Measurements from ENCODE around the gene PAIP2. TPM values are rescaled to one million over a fixed set of nuclear protein-coding genes. Genes with fewer than 3 reads are reported as not detected.
"Not testable (repeated sequence)": the region's sequence is repeated elsewhere in the genome, so short reads cannot be mapped to it uniquely, and the experiment has no call there.

The PAIP2 gene
- total RNA-seq, 1 donor from 2014 or later = 86.6 TPM

- H3K4me3 ChIP-seq (ENCODE audit: low read length in 3 of 3) = no peak overlapping the region
- H3K27ac ChIP-seq (ENCODE audit: low read depth, low read length) = no peak overlapping the region
- no peaks in the 10 kb centered on the region for H3K36me3 ChIP-seq (ENCODE audit: control insufficient read depth in 3 of 3, insufficient read depth in 3 of 3, low read length in 3 of 3)
- no peaks in the 10 kb centered on the region for H3K27me3 ChIP-seq (ENCODE audit: control insufficient read depth in 3 of 3, insufficient read depth in 3 of 3, low read length in 3 of 3)
- peaks cover 26 to 38% (median 38%) of the 10 kb centered on the region in 3 donors for H3K4me1 ChIP-seq (ENCODE audit: control insufficient read depth in 3 of 3, insufficient read depth in 3 of 3, low read length in 3 of 3)
- no peaks in the 10 kb centered on the region for H3K9me3 ChIP-seq (ENCODE audit: control insufficient read depth in 3 of 3, low read length in 3 of 3)
- no peak overlapping the region for H3K9ac ChIP-seq (ENCODE audit: low read depth in 1 of 3, low read length in 3 of 3)
Observed at GRCh38 chr5:139406963-139407362, 65.3 kb downstream of the PAIP2 start.

GRCh38 chr5:139407517-139407916 lies 65.9 kb downstream of the PAIP2 start:
- Histone ChIP-seq H3K27me3 (ENCODE audit: control insufficient read depth in 3 of 3, insufficient read depth in 3 of 3, low read length in 3 of 3) (no peaks in the 10 kb centered on the region), H3K4me1 (ENCODE audit: control insufficient read depth in 3 of 3, insufficient read depth in 3 of 3, low read length in 3 of 3) (peaks cover 26 to 38% (median 37%) of the 10 kb centered on the region in 3 donors), H3K36me3 (ENCODE audit: control insufficient read depth in 3 of 3, insufficient read depth in 3 of 3, low read length in 3 of 3) (no peaks in the 10 kb centered on the region), H3K27ac (ENCODE audit: low read depth, low read length) (no peak overlapping the region), H3K9ac (ENCODE audit: low read depth in 1 of 3, low read length in 3 of 3) (no peak overlapping the region), H3K9me3 (ENCODE audit: control insufficient read depth in 3 of 3, low read length in 3 of 3) (no peaks in the 10 kb centered on the region), H3K4me3 (ENCODE audit: low read length in 3 of 3) (no peak overlapping the region)

DNA sequence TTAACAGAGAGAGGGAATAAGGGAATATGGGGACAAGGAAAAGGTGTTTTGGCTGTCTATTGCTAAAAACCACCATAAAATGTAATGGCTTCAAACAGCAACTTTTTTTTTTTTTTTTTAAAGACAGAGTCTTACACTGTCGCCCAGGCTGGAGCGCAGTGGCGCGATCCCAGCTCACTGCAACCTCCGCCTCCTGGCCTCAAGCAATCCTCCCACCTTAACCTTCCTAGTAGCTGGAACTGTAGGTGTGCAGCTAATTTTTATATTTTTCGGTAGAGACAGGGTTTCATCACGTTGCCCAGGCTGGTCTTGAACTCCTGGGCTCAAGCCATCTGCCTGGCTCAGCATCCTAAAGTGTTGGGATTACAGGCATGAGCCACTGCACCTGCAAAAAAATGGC lies 66.5 kb downstream of the PAIP2 start:
- Histone ChIP-seq H3K27me3 (ENCODE audit: control insufficient read depth in 3 of 3, insufficient read depth in 3 of 3, low read length in 3 of 3) (no peaks in the 10 kb centered on the region), H3K9me3 (ENCODE audit: control insufficient read depth in 3 of 3, low read length in 3 of 3) (no peaks in the 10 kb centered on the region), H3K9ac (ENCODE audit: low read depth in 1 of 3, low read length in 3 of 3) (no peak overlapping the region), H3K36me3 (ENCODE audit: control insufficient read depth in 3 of 3, insufficient read depth in 3 of 3, low read length in 3 of 3) (peaks cover 0 to 1% (median 0%) of the 10 kb centered on the region in 3 donors), H3K4me3 (ENCODE audit: low read length in 3 of 3) (no peak overlapping the region), H3K4me1 (ENCODE audit: control insufficient read depth in 3 of 3, insufficient read depth in 3 of 3, low read length in 3 of 3) (peaks cover 22 to 33% (median 30%) of the 10 kb centered on the region in 3 donors), H3K27ac (ENCODE audit: low read depth, low read length) (no peak overlapping the region)

GRCh38 chr5:139409116-139409515 lies 67.5 kb downstream of the PAIP2 start:
- not testable (repeated sequence) for H3K9ac ChIP-seq (ENCODE audit: low read depth in 1 of 3, low read length in 3 of 3); H3K9me3 ChIP-seq (ENCODE audit: control insufficient read depth in 3 of 3, low read length in 3 of 3); H3K27me3 ChIP-seq (ENCODE audit: control insufficient read depth in 3 of 3, insufficient read depth in 3 of 3, low read length in 3 of 3); H3K4me3 ChIP-seq (ENCODE audit: low read length in 3 of 3); H3K27ac ChIP-seq (ENCODE audit: low read depth, low read length); H3K36me3 ChIP-seq (ENCODE audit: control insufficient read depth in 3 of 3, insufficient read depth in 3 of 3, low read length in 3 of 3)
- peaks cover 17 to 34% (median 29%) of the 10 kb centered on the region in 3 donors for H3K4me1 ChIP-seq (ENCODE audit: control insufficient read depth in 3 of 3, insufficient read depth in 3 of 3, low read length in 3 of 3)

DNA sequence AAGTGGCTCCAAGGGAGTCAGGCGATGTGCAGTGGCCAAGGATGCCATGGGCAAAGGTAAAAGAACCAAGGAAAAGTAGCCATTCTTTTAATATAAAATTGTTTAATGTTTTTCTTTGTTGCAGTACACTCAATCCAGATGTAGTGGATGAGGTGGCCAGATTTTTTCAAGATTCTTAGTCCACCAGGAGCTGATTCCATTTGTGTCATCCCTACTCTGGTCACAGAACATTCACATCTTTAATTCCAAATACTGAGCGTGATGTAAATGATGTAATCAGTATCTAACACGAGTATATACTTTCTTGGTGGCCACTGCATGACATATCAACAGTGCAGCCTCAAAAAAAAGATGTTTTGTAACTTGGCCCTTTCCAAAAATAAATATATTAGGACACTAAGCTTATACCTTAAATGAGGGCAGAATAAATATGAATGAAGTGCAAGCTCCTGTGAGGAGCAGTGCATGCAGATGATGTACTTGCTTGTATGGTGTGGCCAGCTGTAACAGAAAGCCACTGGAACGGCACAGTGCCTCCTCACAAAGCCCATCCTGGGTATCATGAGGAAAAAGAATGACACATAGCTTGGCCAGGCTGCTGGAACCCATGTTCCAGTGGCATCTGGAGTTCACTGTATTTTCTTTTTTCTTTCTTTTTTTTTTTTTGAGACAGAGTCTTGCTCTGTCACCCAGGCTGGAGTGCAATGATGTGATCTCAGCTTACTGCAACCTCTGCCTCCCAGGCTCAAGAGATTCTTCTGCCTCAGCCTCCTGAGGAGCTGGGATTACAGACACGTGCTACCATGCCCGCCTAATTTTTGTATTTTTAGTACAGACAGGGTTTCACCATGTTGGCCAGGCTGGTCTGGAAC lies 68.7 kb downstream of the PAIP2 start:
- peak overlapping the region in 1 of 3 donors; percentile 51 for H3K9ac ChIP-seq (ENCODE audit: low read depth in 1 of 3, low read length in 3 of 3)
- H3K27ac ChIP-seq (ENCODE audit: low read depth, low read length) = peak overlapping the region; percentile 17
- H3K9me3 ChIP-seq (ENCODE audit: control insufficient read depth in 3 of 3, low read length in 3 of 3) = no peaks in the 10 kb centered on the region
- no peak overlapping the region for H3K4me3 ChIP-seq (ENCODE audit: low read length in 3 of 3)
- peaks cover 0 to 3% (median 0%) of the 10 kb centered on the region in 3 donors for H3K36me3 ChIP-seq (ENCODE audit: control insufficient read depth in 3 of 3, insufficient read depth in 3 of 3, low read length in 3 of 3)
- peaks cover 26 to 41% (median 36%) of the 10 kb centered on the region in 3 donors for H3K4me1 ChIP-seq (ENCODE audit: control insufficient read depth in 3 of 3, insufficient read depth in 3 of 3, low read length in 3 of 3)
- H3K27me3 ChIP-seq (ENCODE audit: control insufficient read depth in 3 of 3, insufficient read depth in 3 of 3, low read length in 3 of 3) = no peaks in the 10 kb centered on the region

- no peaks in the 10 kb centered on the region for H3K9me3 ChIP-seq (ENCODE audit: control insufficient read depth in 3 of 3, low read length in 3 of 3)
- peak overlapping the region in 1 of 3 donors; percentile 51 for H3K9ac ChIP-seq (ENCODE audit: low read depth in 1 of 3, low read length in 3 of 3)
- no peak overlapping the region for H3K4me3 ChIP-seq (ENCODE audit: low read length in 3 of 3)
- H3K27ac ChIP-seq (ENCODE audit: low read depth, low read length) = peak overlapping the region; percentile 32
- H3K36me3 ChIP-seq (ENCODE audit: control insufficient read depth in 3 of 3, insufficient read depth in 3 of 3, low read length in 3 of 3) = peaks cover 0 to 3% (median 0%) of the 10 kb centered on the region in 3 donors
- H3K4me1 ChIP-seq (ENCODE audit: control insufficient read depth in 3 of 3, insufficient read depth in 3 of 3, low read length in 3 of 3) = peaks cover 34 to 49% (median 45%) of the 10 kb centered on the region in 3 donors
- no peaks in the 10 kb centered on the region for H3K27me3 ChIP-seq (ENCODE audit: control insufficient read depth in 3 of 3, insufficient read depth in 3 of 3, low read length in 3 of 3)
Observed at GRCh38 chr5:139410993-139411828, 69.6 kb downstream of the PAIP2 start.

DNA sequence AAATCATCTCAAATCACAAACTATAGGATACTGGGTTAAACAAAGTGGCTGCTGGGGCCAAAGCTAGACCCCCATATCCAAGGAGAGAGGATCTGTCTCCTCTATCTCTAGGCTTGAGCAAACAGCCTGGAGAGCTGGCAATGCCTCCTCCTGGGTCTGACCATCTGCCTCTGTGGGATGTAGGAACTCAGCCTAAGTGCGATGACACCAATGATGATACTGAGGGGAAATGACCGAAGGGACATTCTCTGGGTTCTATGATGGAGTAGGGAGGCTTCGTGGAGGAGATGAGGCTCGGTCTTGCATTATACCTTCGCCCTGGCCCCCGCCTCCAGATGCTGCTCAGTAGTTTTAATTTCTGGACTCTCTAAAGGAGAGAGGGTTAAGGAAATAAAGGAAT lies 71.5 kb downstream of the PAIP2 start:
- H3K27me3 ChIP-seq (ENCODE audit: control insufficient read depth in 3 of 3, insufficient read depth in 3 of 3, low read length in 3 of 3) = no peaks in the 10 kb centered on the region
- H3K4me1 ChIP-seq (ENCODE audit: control insufficient read depth in 3 of 3, insufficient read depth in 3 of 3, low read length in 3 of 3) = peaks cover 53 to 60% (median 59%) of the 10 kb centered on the region in 3 donors
- no peaks in the 10 kb centered on the region for H3K9me3 ChIP-seq (ENCODE audit: control insufficient read depth in 3 of 3, low read length in 3 of 3)
- H3K4me3 ChIP-seq (ENCODE audit: low read length in 3 of 3) = no peak overlapping the region
- H3K36me3 ChIP-seq (ENCODE audit: control insufficient read depth in 3 of 3, insufficient read depth in 3 of 3, low read length in 3 of 3) = peaks cover 0 to 3% (median 0%) of the 10 kb centered on the region in 3 donors
- no peak overlapping the region for H3K27ac ChIP-seq (ENCODE audit: low read depth, low read length)
- no peak overlapping the region for H3K9ac ChIP-seq (ENCODE audit: low read depth in 1 of 3, low read length in 3 of 3)

- H3K36me3 ChIP-seq (ENCODE audit: control insufficient read depth in 3 of 3, insufficient read depth in 3 of 3, low read length in 3 of 3) = peaks cover 0 to 6% (median 0%) of the 10 kb centered on the region in 3 donors
- no peaks in the 10 kb centered on the region for H3K27me3 ChIP-seq (ENCODE audit: control insufficient read depth in 3 of 3, insufficient read depth in 3 of 3, low read length in 3 of 3)
- peak overlapping the region; percentile 87 for H3K27ac ChIP-seq (ENCODE audit: low read depth, low read length)
- H3K9ac ChIP-seq (ENCODE audit: low read depth in 1 of 3, low read length in 3 of 3) = peak overlapping the region; percentile 26 to 75 (median 40)
- H3K4me3 ChIP-seq (ENCODE audit: low read length in 3 of 3) = no peak overlapping the region
- H3K4me1 ChIP-seq (ENCODE audit: control insufficient read depth in 3 of 3, insufficient read depth in 3 of 3, low read length in 3 of 3) = peaks cover 62 to 69% (median 67%) of the 10 kb centered on the region in 3 donors
- H3K9me3 ChIP-seq (ENCODE audit: control insufficient read depth in 3 of 3, low read length in 3 of 3) = no peaks in the 10 kb centered on the region
Observed at GRCh38 chr5:139413963-139414362, 72.3 kb downstream of the PAIP2 start.

- Histone ChIP-seq H3K9me3 (ENCODE audit: control insufficient read depth in 3 of 3, low read length in 3 of 3) (no peaks in the 10 kb centered on the region), H3K4me3 (ENCODE audit: low read length in 3 of 3) (peak overlapping the region in 2 of 3 donors; percentile 8 to 36), H3K36me3 (ENCODE audit: control insufficient read depth in 3 of 3, insufficient read depth in 3 of 3, low read length in 3 of 3) (peaks cover 0 to 9% (median 2%) of the 10 kb centered on the region in 3 donors), H3K27ac (ENCODE audit: low read depth, low read length) (peak overlapping the region; percentile 87), H3K27me3 (ENCODE audit: control insufficient read depth in 3 of 3, insufficient read depth in 3 of 3, low read length in 3 of 3) (no peaks in the 10 kb centered on the region), H3K9ac (ENCODE audit: low read depth in 1 of 3, low read length in 3 of 3) (peak overlapping the region; percentile 26 to 75 (median 55)), H3K4me1 (ENCODE audit: control insufficient read depth in 3 of 3, insufficient read depth in 3 of 3, low read length in 3 of 3) (peaks cover 68 to 75% (median 74%) of the 10 kb centered on the region in 3 donors)
Observed at GRCh38 chr5:139414581-139415130, 73.0 kb downstream of the PAIP2 start.

Measured in skeletal muscle tissue (tissue), 4 donors.